Stimulated activated naive CD4-positive, alpha-beta T cell (primary cell): ENCODE measurements around the gene CD52.

ENCODE experiments used
- DNase-seq, 6 experiments: peaks; one replicate each; lab custom pipeline; 2025; lab: John Stamatoyannopoulos, UW

The CD52 gene, protein sequence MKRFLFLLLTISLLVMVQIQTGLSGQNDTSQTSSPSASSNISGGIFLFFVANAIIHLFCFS

DNA sequence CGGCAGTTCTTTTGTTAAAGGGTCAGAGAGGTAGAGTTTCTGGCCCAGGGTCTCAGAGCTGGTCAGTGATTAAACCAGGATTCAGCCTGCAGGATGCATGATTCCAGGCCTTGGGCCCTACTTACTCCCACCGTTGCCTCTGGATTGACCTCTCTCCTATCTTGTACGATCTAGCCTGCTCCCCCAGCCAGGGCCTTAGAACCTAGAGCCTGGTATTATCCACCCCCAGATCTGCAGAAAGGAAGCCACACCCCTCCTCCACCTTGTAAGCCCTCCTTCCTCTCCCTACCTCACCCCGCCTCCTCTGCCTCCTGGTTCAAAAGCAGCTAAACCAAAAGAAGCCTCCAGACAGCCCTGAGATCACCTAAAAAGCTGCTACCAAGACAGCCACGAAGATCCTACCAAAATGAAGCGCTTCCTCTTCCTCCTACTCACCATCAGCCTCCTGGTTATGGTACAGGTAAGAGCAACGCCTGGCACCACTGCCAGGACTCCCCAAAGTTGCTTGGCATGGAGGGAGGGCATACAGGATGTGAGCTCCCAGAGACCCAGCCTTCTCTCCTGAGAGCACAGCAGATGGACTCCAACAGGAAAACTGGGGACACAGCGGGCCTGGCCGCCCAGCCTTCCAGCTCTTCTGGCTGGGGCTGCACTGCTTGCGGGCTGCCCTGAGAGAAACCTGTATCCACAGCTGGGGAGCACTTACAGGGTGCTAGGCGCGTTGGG is at the start of gene CD52:
Gene CD52, plus strand, starts transcription at position 347 of the 726 bp plus-strand sequence. Its CDS starts 60 bp downstream, at position 407.
- peak; percentile 61 to 82 (median 74) for DNase-seq

DNA sequence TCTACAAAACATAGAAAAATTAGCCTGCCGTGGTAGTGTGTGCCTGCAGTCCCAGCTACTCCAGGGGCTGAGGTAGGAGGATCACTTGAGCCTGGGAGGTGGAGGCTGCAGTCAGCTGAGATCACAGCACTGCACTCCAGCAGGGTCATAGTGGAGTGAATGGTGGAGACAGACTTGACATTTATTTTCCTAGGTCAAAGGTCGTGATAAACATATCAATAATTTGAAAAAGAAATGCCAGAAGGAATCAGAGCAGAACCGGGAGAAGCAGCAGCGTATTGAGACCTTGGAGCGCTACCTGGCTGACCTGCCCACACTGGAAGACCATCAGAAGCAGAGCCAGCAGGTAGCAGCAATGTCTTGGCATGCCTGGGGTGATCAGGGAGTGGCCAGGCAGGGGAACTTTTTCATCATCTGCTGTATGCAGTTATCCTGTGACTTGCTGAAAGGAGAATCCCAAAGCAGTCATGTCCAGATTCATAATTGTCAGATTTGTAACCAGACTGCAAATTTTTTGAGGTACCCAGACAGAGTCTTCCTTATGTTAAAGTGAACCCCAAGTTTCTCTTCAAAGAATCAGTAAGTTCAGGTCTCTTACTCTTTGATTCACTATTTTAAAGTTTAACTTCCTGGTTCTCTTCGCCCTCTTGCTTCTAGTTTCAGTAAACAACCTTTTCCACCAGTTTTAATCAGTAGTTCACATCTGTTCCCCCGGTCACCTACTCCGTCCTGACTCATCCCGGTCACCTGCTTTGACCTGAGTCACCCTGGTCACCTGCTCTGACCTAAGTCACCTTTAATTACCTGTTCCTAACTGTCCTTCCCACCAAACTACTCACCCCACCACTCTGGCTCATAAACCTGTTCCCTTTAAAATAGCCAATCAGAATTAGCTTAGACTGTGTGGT is 49.2 kb upstream of the CD52 start:
- DNase-seq: no peak

DNA sequence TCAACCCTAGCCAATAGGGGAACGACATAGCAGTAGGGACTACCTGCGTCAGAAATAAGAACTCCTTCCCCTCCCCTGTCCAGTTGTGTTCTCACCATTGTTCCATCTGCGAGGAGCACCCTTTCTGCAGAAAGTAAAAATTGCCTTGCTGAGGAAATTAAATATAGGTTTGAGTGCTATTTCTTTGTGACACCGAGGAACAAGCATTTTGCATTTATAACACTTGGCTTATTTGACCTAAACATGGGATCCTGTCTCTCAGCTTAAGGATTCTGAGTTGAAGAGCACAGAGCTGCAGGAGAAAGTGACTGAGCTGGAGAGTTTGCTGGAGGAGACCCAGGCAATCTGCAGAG is 48.6 kb upstream of the CD52 start:
- DNase-seq: no peak

DNA sequence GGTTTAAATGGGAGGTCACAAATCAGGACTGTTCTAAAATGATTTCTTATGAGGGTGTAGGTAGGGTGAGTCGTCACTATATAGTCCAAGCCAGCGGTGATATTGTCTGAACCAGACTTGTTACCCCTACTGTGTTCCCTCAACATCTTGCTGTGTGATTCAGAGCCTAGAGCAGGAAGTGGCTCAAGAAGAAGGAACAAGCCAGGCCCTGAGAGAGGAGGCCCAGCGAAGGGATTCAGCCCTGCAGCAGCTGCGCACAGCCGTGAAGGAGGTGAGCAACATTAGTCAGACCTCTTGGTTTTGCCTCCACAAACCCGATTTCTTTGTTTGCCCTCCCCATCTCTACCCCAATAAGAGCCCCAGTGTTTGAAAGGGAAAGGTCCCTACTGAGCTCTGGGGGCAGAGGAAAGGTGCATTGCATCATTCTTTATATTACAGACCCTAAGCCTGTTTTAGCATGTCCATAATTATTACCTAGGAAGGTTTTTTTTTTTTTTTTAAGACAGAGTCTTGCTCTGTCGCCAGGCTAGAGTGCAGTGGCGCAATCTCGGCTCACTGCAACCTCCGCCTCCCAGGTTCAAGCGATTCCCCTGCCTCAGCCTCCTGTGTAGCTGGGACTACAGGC is 42.8 kb upstream of the CD52 start:
- DNase-seq: no peak

DNA sequence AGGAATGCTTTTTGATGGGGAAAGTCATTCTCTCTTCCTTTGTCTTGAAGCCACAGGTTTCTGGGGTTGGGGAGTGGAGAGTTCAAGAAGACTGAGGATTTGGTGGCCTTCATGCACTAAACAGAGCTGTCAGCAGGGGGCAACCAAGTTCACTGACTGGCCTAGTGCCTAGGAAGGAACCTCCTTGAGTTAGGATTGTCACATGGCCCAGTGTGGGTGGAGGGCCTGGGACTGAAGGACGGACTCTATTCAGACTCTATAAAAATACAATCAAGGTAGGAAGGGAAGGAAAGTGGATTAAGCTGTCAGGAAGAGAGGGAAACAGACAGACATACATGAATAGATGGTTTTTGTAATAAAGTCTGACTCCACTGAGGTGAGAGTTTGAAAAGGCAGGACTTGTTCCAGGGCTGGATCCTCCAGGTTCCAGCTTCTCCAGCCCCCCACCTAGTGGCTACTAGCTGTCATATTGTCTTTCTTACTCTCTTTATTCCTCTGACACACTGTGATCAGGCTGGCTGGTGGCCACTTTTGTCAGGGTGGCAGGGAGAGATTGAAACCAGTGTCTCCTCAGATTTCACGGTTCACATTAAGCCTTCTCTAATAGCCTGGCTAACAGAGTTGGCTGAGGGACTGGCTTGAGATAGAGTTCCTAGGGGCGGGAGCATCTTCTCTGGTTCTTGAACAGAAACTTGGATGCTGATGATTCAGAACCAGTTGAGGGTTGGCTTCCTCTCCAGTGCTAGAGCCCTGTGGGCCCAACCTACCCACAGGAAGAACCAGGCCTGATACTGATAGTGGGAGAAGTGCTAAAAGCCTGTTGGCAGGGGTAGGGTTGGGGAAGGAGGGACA is 42.0 kb upstream of the CD52 start:
- DNase-seq: peak; percentile 49 to 77 (median 70)

DNA sequence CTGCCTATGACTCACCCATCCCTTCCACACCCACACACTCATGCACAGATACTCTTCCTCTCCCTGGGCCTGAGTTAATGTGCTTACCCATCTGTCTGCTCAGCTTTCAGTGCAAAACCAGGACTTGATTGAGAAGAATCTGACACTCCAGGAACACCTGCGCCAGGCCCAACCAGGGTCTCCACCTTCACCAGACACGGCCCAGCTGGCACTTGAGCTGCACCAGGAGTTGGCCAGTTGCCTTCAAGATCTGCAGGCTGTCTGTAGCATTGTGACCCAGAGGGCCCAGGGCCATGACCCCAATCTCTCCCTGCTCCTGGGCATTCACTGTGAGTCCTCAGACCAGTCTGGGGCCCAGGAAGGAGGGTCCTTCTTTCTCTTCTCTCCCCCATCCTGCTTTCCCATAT is 41.3 kb upstream of the CD52 start:
- DNase-seq: no peak

DNA sequence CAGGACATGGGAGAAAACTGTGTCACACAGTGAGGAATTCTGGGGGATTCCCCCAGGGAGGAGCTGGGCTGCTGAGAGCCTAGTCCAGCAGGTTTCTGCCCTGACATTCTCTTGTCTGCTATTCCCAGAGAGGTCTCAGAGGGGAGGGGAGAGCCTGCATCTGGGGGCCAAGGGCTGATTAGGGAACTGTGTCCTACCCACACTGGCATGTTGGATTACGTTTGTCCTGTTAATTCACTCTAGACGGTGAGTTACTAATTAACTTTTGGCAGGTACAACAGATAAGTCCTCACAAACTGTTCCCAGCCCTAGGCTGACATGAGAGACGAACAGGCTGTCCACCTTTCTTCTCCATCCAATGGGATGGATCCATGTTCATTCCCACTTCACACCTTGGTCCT is 40.5 kb upstream of the CD52 start:
- DNase-seq: no peak

DNA sequence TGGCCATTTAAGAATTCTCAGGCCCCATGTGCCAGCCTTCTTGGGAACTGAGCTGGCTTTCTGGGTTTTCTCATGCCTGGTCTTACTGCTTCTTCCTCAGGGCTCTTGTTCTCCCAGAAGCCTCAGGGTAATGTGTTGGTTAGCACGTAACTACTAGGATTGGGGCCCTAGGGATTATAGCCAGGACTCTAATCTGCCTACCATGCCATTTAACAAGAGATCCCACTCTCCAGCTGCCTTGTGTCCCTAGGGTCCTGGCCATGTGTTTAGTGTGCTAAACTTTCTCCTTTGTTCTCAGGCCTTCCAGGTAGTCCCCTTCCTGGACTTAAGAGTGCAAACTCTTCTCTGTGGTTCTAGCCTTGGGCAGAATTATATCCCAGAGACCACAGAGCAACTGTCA is 40.0 kb upstream of the CD52 start:
- DNase-seq: no peak

DNA sequence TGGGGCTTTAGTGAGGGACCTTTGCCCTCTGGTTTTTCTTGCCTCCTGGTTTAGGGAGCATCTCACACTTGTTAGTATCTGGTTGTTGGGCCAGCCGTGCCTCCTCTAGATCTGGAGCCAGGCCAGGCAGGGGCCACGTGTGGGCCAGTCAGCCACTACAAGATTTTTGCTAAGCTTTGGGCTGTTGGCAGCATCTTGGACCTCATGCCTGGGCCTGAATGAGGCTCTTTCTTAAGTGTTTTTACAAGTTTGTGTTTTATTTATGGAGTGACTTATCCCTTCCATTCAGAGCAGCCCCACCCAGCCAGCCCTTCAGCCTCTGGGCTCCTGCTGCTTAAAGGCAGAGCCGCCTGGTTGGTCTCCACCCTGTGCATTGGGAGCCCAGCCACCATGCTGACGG is 39.5 kb upstream of the CD52 start:
- DNase-seq: no peak

DNA sequence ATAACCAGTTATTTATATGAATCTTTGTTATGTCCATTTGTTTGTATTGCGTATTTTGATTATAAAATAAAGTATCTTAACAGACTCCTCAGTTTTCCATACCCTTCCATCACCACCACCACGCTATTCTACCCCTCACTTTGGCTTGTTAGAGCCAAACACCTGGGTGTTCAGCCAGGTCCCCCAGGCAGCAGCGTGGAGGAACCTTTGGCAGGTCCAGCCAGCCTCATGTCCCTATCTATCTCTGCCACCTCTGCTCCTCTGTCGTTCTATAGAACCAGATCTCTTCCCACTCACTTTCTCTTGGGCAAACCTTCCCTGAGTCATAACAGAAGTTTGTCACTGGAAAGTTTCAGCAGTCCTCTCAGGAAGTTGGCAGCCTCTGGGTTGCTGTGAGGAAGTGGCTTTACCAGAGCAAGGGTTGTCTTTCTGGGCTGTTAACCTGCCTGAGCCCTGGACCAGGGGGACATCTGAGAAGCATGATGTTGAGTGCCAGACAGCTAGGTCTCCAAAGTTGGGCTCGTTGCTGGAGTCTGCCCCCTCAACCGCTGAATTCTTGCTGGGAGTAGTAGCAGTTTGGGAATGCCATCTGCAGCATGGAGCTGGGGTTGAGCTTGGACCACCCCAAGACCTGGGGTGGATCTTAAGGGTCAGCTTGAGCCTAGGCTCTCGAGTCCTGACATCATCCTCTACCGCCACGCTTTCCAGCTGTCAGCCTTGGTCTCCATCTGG is 38.9 kb upstream of the CD52 start:
- no peak for DNase-seq

DNA sequence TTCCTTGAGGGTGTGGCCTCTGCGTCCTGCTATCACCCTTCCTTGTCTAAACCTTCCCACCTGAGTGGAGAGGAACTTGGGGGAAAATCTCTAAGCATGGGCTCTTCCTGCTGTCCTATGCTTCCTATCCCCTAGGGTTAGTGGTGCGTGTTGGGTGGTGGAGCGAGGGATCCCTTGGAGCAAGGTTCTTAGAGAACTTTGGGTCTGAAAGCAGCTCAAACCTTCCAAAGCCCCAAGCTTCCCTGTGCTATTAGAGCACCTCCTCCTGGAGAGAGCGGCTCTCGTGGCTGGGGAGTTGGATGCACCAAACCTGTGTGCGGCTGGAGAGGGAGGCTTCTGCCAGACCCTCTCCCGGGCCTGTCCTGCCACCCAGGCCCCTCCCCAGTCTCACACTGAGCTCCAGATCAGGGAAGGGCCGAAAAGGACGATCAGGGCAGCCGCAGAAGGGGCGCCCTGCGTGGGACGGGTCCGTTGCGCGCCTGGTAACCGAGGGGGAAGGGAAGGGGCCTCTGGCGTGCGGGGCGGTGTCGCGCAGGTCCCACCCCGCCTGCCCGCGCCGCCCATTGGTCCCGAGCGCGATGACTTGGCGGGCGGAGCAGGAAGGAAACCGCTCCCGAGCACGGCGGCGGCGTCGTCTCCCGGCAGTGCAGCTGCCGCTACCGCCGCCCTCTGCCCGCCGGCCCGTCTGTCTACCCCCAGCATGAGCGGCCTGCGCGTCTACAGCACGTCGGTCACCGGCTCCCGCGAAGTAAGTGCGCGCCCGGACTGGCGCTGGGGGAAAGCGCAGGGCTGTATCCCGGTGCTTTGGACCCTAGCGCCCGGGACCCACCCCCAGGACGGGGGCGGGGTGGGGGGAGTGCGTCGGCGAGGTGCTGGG is 38.1 kb upstream of the CD52 start, which contains the start of gene SH3BGRL3:
Gene SH3BGRL3, plus strand, starts transcription at position 631 of the 877 bp plus-strand sequence. Its CDS starts 70 bp downstream, at position 701.
- DNase-seq: peak; percentile 77 to 82 (median 80)

DNA sequence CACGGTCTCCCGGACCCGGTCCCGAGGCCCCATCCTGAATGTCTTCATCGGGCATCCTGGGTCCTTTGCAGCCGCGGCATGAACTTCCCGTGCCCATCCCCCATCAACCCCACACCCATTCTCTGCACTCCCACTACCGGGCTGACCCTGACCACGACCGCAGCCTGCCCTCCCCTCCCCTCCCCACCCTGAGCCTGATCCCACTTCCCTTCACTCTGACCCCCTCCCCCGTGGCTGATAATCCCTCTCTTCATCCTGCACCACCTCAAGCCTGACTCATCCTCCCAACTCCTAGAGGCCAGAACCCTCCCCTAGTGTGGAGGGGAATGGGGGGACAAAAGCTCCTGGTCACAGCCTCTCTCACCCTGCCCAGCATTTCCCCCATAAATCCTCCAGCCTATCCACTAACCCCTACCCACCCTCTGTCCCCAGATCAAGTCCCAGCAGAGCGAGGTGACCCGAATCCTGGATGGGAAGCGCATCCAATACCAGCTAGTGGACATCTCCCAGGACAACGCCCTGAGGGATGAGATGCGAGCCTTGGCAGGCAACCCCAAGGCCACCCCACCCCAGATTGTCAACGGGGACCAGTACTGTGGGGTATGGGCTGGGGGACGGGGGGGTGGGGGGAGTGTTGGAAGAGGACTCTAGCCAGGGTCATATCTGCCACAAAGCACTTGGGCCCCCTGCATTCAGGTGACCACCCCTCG is 37.3 kb upstream of the CD52 start:
- no peak for DNase-seq

DNA sequence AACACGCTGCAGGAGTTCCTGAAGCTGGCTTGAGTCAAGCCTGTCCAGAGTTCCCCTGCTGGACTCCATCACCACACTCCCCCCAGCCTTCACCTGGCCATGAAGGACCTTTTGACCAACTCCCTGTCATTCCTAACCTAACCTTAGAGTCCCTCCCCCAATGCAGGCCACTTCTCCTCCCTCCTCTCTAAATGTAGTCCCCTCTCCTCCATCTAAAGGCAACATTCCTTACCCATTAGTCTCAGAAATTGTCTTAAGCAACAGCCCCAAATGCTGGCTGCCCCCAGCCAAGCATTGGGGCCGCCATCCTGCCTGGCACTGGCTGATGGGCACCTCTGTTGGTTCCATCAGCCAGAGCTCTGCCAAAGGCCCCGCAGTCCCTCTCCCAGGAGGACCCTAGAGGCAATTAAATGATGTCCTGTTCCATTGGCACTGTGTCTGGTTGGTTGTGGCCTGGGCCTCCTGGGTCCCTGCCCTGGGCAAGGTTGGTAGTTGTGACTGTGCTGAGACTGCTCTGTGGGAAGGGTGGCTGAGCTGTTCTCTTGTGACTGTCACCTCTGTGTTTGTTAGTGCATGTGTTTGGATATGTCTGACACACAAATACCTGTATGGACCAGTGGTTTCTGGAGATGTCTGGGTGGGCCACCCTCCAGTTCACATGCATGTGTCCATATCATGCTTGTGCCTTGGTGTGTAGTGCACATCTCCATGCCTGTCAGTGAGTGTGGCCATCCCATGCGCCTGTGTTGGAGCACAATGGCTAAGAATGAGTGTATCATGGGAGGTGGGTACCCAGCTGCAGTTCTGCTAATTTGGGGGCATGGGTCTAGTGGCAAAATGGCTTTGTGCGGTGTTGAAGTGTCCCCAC is 36.4 kb upstream of the CD52 start:
- no peak for DNase-seq

DNA sequence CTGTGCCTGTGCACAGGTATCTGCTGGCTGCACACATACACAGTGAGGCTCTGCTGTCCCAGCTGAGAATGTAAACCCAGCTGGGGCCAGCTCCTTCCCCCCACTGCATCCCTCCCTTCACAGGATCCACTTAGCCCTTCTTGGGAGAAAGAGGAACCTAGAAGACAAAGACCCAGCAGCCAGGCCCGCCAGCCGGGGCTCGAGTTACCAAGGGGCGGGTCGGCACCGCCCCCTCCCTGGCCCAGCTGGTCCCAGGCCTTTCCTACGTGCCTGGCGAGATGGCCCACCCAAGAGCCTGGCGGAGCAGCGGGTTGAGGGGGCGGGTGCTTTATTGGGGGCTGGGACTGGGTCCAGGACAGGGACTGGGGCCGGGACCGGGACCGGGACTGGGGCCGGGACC is 35.8 kb upstream of the CD52 start:
- no peak for DNase-seq

DNA sequence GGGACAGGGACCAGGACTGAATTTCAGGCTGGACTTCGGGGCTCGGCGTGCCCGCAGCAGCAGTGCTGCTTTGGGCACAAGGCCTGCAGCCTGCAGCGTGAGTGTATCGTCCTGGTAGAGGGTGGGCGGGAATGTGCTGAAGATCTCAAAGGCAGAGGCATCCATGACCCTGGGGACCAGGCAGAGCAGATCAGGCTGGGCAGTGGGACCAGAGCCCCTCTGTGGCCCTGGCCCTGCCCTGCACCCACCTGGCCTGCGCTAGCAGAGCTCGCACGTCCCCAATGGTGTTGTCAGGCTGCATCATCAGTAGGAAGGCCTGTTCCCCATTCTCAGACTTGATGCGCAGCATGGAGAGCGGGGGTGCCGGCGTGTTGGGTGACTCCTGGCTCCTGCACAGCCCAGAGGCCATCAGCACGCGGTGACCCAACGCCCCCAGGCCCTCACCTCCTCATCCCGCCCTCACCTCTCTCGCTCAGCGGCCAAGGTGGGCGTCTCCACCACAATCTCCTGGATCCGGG is 35.3 kb upstream of the CD52 start:
- no peak for DNase-seq

DNA sequence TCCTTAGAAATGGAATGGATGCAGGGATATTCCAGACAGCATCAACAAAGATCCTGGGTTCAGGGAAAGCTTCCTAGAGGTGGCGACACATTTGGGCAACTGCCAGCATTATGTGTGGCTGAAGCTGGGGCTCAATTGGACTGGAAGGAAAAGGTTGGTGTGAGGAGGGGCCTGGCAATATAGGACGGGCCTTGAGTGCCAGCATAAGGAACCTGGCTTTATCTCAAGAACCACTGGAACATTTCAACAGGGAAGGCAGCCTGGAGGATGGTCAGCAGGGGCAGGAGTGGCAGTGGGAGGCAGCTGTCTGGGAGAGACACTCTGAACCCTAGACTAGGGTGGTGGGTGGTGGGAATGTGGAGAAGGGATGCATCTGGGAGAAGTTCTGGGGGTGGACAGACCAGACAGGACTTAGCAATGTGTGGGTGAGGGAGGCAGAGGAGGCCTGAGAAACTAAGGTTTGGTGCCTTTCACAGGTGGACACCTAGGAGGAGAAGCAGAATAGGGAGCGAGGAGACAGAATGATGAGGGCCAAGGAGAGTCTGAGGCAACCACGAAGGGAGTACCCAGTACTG is 34.4 kb upstream of the CD52 start:
- no peak for DNase-seq

DNA sequence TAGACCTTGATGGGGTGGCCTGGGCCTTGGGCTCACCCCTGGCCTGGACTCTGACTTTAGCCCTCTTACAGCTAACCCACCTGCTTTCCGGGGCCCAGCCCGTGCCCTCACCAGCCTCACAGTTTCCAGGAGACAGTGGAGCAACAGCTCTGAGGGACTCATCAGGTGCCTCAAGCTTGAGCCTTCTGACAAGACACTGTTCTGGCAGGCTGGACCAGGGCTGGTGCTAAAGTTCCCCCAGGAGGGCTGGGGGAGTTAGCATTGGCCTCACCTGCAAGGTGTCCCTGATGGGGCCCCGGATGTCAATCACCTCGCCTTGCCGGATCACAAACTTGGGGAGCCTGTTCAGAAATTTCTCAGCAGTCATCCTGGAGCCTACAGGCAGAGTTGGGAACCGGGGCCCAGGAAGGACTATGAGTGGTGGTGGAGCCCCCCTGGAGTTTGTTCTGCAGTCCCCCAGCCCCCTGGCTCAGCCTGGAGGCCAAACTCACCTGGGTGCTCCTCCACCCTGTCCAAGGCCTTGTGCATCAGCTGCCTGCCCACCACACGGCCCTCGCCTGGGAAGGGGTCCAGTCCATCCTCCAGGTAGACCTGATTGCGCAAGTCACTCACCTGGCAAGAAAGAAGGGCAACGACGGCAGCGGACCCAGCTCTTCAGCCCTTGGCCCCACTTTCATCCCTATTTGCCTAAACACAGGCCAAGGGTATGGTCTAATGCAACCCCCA is 33.7 kb upstream of the CD52 start:
- DNase-seq: no peak
